HG02870 (cell line): Measurements from ENCODE around the gene HECTD2.
"Not testable (repeated sequence)": the region's sequence is repeated elsewhere in the genome, so short reads cannot be mapped to it uniquely, and the experiment has no call there.

ENCODE experiments used
- ATAC-seq: cut with Tn5 transposase; IDR thresholded peaks from one replicate; pipeline ENCODE4 v1.9.1; 2021; ENCODE audit warnings: mild to moderate bottlenecking, moderate library complexity; ENCODE audit not compliant: unreplicated experiment

The HECTD2 gene

DNA sequence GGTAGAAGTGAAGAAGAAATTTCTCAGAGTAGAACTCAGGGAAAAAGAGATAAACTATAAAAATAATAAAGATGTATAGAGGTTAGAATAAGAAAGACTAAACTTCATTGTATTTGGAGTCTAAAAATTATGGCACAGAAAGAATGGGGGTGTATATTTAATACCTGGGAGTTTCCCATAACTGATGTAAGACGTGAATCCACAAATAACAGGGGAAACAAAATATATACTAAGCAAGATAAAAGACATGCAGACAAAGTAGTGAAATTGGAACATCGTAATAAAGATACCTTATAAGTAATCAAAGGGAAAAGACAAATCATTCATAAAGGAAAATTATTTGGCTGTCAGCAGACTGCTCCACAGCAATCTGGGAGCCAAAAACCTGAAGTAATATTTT lies 62.8 kb downstream of the HECTD2 start:
- ATAC-seq: no peak

DNA sequence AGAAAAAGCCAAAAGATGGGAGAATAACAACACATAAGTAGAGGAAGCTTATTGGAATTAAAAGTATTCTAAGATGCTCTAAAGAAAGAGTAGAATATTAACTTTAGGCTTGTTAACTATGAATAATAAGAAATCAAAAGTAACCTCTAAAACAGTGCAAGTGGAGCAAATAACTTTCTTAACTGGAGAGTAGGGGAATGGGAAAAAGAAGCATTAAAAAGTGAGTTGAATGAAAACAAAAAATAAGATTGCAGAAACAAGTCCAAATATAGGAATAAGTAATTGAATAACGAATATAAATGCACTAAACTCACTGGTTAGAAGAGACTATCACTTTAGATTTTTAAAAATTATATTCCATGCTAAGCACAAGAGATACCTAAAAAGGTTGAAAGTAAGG lies 63.9 kb downstream of the HECTD2 start:
- no peak for ATAC-seq

DNA sequence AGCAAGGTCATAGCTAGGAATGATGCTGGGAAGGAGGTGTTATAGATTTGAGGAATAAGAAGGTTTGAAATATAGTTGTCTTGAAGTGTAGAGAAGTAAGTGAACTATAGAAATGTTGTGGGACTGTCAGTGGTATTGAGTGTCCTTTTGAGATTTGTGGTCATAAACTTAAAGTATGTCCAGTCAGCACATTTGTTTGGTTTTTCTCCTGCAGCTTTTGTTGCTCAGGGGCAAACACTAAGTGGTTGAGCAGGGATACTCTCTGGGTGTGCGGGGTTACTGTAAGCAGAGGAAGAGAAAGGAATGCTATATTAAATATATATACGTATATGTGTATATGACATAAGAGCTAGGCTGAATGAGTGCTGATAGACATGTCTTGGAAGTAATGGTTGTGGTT lies 67.1 kb downstream of the HECTD2 start:
- ATAC-seq: no peak

GRCh38 chr10:91479583-91479982 lies 69.4 kb downstream of the HECTD2 start:
- ATAC-seq: no peak

DNA sequence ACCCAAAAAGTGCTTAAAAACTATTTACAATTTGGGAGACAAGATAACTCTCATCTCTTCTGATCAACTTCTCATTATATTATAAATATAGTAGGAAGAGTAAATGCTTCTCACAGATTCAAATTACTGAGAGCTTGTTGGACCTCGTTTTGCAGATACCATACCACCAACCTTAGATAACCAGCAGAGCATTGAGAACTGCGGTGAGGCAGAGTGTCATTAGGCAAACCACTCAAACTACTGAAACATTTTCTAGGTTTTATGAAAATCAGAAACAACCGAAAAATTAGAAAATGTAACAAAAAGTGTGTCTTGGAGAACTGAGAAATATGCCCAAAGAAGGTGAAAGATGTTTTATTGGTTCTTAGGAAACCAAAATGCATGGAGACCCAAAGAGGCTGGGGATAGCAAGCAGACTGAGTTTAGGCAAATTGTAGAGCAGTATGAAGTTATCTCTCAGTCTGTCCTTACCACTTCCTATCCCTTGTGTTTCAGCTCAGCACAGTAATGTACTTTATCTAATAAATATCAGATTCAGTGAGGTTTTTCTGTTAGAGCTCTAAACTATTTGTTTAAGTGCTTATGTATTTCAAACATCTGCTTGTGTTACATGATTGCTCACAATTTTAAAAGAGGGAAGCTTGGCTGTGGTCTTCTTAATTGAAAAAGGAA lies 77.9 kb downstream of the HECTD2 start:
- peak; percentile 55 for ATAC-seq

- no peak for ATAC-seq
Observed at GRCh38 chr10:91493313-91493712, 83.2 kb downstream of the HECTD2 start.

GRCh38 chr10:91495402-91495801 lies 85.3 kb downstream of the HECTD2 start:
- no peak for ATAC-seq

GRCh38 chr10:91496016-91496415 lies 85.9 kb downstream of the HECTD2 start:
- ATAC-seq: no peak

GRCh38 chr10:91511549-91512330 lies 101.6 kb downstream of the HECTD2 start:
- ATAC-seq: peak; percentile 85

- peak; percentile 16 for ATAC-seq
Observed at GRCh38 chr10:91512458-91512857, 102.3 kb downstream of the HECTD2 start.

GRCh38 chr10:91513598-91514424 lies 103.7 kb downstream of the HECTD2 start:
- ATAC-seq: no peak

DNA sequence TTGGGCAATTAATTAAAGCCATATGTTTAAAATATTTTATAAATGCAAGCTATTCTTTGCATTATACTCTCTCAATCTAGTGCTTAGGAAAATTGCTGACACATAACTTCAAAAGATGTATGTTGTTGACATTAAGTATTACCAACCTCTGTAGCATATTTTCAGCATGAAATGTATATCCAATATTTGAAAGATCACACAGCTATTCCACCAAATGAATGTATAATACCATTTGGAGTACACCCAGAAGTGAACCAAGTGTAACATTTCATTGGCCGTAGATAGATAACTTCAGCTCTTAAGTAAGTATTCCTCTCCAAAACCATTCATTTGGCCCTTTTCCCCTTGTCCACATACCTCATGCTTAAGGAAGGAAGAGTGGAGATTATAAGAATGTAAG lies 104.6 kb downstream of the HECTD2 start:
- no peak for ATAC-seq

DNA sequence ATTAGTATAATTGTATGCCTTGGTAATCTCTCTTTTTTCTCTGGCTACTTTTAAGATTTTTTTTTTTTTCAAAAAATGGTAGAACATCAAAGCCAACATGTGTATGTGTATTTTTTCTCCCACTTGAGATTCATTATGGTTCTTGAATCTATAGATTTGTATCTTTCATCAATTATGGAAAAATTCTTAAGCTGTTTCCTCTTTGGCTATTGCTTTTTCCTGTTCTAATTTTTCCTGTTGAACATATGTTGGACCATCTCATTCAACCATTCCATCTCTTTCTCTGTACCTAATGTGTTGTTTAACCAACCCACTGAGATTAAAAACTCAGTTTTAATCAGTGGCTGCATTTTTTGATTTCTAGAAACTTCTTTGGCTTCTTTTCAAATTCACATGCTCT lies 107.2 kb downstream of the HECTD2 start:
- no peak for ATAC-seq

DNA sequence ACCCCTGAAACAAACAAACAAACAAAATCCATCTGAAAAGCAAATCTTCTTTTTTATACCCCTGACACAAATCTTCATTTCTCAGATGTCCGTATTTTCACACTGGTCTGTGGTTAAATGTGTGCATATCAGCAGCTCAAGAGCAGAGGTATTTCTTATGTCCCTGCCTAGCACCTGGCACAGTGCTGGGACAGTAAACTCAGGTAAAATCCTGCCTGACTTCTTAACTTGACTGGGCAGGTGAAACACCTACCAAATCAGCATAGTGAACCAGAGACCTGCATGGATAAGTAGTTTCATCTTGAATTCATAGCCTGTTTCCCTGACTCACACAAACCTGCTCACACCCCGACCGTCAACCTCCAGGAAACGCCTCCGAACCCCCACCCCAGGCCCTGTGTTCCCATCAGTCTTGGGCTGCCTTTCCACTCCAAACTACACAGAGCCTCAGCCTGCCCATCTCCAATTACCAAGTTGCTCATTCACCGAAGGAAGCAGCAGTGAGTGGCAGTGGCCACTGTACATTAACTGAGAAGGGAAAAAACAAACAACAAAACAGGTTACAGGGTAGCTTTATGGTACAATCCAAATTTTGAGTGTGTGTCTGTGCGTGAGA lies 109.9 kb downstream of the HECTD2 start:
- no peak for ATAC-seq

DNA sequence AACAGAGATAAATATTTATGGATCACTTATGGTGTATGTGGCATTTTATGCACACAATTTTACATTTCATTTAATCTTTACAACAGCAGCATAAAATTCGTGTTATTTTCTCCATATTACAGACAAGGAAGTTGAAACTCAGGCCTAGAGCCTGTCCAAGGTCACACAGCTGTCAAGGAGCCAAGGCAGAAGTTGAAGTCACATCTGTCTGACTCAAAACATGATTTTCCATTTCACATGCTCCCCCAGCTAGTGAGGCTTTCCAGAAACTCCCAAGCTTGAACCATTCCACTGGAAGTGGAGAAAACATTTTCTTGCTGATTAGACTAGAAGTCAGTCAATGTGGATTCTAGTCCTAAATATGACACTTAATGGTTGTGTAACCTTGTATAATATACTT lies 110.5 kb downstream of the HECTD2 start:
- ATAC-seq: no peak

GRCh38 chr10:91521439-91521838 lies 111.3 kb downstream of the HECTD2 start:
- no peak for ATAC-seq

GRCh38 chr10:91525896-91526712 lies 116.0 kb downstream of the HECTD2 start:
- ATAC-seq: no peak

GRCh38 chr10:91528080-91528479 lies 117.9 kb downstream of the HECTD2 start:
- ATAC-seq: no peak

- ATAC-seq: no peak
Observed at GRCh38 chr10:91528768-91529167, 118.6 kb downstream of the HECTD2 start.

DNA sequence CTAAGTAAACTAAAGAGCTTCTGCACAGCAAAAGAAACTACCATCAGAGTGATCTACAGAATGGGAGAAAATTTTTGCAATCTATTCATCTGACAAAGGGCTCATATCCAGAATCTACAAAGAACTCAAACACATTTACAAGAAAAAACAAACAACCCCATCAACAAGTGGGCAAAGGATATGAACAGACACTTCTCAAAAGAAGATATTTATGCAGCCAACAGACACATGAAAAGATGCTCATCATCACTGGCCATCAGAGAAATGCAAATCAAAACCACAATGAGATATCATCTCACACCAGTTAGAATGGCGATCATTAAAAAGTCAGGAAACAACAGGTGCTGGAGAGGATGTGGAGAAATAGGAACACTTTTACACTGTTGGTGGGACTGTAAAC lies 124.6 kb downstream of the HECTD2 start:
- not testable (repeated sequence) for ATAC-seq
